GM04504 (cell line): ENCODE measurements around the gene RPL35.

Source experiments
- DNase-seq: peaks from one replicate; pipeline ENCODE4 v3.0.0-alpha.2; 2012; ENCODE audit warnings: low read depth

The RPL35 gene

GRCh38 chr9:124877021-124877782, 15.4 kb upstream of the RPL35 start:
- no peak for DNase-seq

DNA sequence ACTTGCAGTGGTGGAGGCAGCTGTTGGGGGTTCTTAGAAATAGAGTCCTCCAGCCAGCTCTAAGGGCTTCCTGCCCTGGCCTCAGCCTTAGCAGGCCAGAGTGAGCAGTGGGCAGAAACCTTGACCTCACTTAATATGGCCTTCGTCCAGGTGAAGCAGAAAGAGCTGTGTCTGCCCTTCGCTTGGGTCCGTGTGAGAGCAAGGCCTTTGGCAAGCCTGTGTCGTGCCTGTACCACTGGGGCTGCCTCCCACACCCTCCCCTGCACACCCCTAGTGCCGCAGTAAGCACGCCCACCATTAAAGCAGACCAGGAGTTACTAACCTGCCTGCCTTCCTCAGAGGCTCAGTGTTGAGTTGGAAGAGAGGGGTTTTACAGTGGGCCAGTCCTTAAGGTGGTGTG, 13.7 kb upstream of the RPL35 start:
- DNase-seq, result no peak

DNA sequence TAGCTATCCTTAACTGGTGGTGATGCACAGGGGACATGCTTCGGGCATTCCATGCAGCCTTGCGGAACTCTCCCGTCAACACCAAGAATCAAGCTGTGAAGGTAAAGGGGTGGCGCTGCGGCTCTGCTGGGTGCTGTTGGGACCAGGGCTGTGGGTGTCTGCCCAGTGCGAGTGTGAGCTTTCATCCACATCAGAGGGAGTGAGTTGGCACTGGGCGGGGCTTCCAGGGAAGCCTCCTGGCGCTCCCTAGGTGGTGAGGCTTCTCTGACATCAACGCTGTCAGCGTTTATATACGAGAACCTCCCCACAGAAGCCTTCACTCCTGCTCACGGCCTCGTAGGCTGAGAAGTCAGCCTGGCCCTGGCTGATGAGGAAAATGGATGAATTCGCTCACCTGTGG, 11.9 kb upstream of the RPL35 start:
- no peak for DNase-seq

DNA sequence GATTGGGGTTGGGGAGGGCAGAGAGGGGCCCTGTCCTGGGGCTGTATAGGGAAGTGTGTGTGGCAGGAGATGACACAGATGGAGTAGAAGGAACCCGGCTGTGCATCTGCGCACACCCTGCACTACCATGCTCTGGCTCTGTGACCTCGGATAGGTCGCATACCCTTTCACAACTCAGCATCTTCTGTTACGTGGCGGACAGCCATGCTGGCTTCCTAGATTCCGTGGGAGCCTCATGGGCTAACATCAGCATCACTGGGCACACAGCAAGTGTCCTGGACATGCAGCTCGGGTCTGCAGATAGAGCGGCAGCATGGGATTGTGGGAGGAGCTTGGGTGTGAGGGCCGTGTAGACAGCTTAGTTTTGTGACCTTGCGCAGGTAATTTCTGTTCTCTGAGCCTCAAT, 9.4 kb upstream of the RPL35 start:
- no peak for DNase-seq

DNA sequence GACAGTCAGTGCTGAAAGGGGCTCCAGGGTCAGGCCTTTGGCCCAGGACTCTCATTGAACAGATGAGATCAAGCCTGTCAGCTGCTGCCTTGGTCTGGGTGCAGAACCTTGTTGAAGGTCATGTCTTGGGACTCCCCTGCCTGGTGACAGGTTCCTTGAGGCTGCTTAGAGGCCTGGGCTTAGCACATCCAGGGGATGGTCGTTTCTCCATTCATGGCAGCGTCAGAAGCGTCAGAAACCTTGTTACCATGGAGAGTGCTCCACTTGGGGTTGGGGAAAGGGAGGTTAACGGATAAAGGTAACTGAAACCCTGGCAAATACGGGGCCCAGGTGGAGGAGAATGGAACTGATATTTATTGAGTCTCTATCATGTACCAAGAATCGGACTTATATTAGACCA, 9.0 kb upstream of the RPL35 start:
- DNase-seq, result no peak

DNA sequence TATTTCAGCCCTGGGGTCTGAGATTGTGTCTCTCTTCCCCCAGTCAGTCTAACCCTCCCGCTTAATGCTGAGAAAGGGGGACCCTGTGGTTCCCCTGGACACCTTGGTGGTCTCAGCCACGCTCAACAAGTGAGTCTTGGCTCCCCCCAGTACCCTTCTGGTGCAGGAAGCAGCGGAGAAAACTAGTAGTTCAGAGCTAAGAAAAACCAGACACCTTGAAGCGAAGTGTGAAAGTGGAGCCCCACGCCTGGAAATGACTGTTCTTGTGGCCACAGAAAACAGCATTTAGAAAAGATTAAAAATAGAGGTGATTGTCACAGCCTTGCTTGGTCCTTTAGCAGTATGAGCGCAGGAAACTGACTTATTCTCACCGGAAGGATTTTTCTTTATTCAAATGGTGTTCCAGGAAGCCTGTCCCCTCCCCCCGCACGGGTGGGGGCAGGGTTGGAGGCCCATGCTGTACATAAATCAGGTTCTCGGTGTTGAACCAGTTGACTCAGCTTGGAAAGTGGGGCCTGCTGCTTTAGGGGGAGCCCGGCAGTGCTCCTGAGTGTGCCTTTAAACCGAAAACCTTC, 8.3 kb upstream of the RPL35 start:
- DNase-seq, result no peak

GRCh38 chr9:124869466-124869985, 7.8 kb upstream of the RPL35 start:
- no peak for DNase-seq

- peak; percentile 64 for DNase-seq
These were observed 7.0 kb upstream of the RPL35 start for GRCh38 chr9:124868511-124869465.

DNA sequence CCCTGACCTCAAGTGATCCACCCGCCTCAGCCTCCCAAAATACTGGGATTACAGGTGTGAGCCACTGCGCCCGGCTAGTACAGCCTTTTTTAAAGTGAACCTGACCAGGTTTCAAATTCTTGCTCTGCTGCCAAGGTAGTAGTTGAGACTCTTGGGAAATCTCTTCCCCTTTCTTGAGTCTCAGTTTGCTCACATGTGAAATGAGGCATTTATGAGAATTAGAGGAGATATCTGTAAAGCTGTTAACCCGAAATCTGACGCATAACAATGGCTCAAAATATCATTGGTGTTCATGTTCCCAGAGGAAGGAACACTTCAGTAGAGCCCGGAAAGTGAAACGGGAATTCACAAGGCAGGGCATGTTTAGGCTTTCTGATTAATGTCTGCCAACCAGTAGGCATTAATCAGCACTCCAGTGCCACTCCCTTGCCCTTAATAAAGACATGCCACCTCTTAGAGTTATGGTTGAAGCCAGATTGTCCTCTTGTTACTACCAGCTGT, 1.7 kb upstream of the RPL35 start:
- no peak for DNase-seq

- no peak for DNase-seq
These were observed 995 bp downstream of the RPL35 start for GRCh38 chr9:124860582-124861341.

GRCh38 chr9:124859803-124860581, 1.8 kb downstream of the RPL35 start:
- DNase-seq, result no peak

DNA sequence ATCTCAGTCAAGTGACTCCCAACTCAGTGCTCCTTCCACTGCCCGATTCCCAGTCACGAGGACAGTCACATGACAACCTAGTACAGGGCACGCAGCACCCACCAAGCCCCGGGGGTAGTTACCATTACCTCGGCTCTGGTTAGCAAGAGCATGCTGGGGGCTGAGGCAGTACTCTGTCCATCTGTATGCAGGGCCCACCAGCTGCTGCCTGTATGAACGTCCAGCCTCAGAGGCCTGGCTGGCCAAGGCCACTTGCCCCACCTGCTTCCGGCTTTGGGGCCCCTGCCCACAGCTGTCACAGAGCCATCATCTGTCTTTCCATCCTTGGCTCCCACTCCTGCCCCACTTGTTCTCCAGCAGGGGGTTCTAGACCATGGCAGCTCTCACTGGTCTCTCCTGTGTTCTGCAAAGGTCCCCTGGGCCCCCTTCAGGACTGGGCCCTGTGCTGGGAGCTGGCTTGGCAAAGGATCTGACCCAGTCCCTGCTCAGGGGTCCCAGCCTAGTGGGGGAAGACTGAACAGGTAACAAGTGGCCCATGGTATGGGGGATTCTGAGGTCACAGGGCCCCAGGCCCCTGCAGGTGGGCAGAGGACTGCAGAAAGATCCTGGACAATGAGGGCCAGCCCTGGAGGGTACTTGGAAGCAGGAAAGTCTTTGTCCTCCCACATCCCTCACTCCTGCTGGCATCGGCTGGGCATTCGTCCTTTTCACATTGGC, 3.3 kb downstream of the RPL35 start:
- DNase-seq, result no peak

GRCh38 chr9:124857533-124858162, 4.1 kb downstream of the RPL35 start:
- no peak for DNase-seq

- no peak for DNase-seq
These were observed 5.6 kb downstream of the RPL35 start for GRCh38 chr9:124855944-124856765.

DNA sequence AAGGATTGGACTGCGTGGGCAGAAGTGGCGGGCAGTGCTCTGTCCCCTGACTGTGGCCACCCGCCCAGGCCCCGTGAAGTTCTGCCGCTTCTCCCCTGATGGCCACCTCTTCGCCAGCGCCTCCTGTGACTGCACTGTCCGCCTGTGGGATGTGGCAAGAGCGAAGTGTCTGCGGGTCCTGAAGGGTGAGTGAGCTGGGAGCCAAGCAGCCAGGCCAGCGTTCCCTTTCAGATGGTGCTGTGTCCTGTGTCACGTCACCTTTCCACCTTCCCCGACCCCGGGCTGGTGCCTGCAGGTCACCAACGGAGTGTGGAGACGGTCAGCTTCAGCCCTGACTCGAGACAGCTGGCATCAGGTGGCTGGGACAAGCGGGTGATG, 6.2 kb downstream of the RPL35 start:
- DNase-seq, result no peak

DNA sequence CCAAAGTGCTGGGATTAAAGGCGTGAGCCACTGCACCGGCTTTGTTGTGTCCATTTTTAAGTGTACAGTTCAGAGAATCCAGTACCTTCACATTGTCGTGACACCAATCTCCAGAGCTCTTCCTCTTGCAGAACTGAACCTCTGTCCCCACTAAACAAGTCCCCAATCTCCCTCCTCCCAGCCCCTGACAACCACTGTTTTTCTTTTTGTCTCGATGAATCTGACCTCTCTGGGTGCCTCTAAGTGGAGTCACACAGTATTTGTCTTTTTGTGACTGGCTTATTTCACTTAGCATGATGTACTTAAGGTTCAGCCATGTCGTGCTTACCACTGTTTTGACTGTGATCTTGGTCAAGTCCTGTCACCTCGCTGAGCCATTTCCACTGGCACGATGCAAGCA, 6.9 kb downstream of the RPL35 start:
- no peak for DNase-seq

GRCh38 chr9:124854161-124854560, 7.6 kb downstream of the RPL35 start:
- DNase-seq, result no peak

DNA sequence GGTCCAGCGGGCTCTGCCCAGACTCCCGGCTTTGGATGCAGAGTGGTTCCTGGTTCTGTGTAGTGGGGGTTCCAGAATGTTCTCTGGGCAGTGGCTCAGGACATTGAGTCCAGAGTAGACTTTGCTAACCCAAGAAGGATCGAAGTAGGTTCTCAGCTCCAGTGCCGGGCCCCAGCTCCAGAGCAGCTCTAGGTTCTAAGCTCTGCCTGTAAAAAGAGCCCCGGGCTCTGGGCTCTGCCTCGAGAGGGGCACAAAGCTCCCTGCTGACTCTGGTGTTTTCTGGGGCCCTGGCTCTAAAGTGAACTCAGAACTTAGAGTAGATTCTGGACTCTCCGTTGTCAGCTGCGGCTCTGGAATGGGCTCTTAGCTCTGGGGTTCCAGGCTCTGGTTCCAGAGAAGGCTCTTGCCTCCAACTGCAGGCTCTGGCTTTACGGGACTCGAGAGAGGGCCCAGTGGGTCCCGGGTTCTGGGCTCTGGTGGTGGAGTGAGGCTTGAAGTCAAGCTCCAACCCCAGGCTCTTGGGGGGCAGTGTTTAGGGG, 8.1 kb downstream of the RPL35 start:
- no peak for DNase-seq
